ENCODE data around the gene HMCN2. TPM values are rescaled to one million over a fixed set of nuclear protein-coding genes. Genes with fewer than 3 reads are reported as not detected.

HMCN2 gene
- total RNA-seq, 1 donor from 2014 or later = 3.1 TPM

DNA sequence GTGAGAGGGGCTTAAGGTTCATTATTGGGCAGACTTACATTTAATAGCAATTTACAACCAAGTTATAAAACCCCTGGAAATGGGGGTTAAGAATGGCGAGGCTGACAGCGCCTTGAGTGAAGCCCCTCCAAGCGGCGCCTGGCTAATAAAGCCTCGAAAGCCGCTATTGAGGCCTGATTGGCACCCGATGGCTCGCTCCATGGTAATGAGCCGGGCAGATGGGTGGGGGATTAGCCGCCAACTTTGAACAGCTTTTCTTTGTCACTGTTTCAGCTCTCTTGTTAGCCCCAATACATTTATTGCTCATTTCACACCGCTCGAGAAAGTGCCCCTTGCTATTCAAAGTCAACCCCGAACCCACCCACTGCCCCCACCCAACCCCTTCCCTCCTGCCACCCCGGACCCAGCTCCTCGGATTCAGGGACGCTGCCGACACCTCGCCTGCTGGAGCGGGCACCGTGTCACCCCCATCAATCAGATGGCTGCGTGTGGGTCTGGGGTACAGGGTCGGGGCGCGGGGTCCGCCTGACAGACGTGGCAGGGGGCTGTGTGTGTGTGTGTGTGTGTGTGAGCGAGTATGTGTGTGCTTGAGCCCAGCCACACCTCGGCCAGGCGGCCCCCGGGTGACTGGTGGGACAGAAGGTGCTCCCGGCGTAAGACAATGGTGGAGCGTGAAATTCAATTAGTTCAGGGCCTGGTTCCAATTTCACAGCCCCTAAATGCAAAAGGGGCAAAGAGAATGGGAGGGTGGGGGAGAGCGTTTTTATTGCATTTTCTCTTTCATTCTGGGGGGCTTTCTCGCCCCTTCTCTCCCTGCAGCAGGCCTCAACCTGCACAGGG lies 213.4 kb downstream of the HMCN2 start:
- no peak for DNase-seq (ENCODE audit: low spot score)

DNA sequence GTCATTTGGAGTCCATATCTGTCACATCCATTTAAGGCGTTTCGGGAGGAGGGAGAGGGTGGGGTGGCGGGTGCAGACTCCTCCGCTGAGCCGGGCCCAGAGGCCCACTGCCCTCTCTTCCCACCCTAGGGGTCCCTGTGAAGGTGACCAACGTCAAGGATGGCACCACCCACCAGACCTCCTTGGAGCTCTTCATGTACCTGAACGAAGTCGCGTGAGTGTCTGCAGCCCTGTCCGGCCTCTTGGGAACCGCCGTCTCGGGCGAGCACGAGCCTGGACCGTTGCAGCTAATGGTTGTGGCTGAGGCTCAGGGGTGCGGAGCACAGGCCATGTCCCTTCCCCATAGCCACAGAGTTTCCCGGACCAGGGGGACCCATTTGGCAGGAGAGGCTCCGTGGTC lies 214.0 kb downstream of the HMCN2 start:
- DNase-seq (ENCODE audit: low spot score) = no peak

DNA sequence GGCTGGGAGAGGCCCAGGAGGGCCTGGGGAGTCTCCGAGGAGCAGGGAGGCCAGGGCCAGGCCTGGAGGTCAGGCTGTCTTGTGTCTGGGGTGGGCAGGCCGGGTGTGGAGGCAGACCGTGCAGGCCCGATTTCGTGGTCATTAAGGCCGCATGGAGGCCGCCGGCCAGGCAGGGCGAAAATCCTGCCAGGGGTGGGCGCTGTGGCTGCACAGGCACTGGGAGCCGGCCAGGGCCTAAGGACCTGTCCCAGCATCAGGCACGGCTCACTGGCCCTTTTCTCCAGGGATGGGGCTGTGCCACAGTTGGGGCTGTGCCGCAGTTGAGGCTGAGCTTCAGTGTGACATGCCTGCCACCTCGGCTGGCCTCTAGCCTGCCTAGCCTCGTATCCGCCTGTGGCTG lies 215.1 kb downstream of the HMCN2 start:
- no peak for DNase-seq (ENCODE audit: low spot score)

DNA sequence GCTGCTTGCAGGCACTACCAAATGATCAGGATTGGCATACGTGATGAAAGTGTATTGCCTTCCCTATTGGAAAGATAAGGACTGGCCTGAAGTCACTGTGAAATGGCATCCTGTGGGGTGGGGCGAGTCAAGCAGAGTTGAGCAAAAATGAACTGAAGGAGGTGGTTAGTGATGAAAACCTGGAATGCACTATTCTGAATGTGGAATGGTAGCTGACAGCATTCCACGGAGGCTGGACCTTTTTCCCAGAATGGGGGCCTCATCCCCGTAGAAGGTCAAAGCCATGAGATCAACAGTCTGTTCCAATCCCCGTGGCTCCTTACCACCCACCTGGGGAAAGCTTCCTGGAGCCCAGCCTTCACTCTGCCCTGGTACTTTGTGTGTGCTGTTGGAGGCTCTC lies 216.9 kb downstream of the HMCN2 start:
- no peak for DNase-seq (ENCODE audit: low spot score)

DNA sequence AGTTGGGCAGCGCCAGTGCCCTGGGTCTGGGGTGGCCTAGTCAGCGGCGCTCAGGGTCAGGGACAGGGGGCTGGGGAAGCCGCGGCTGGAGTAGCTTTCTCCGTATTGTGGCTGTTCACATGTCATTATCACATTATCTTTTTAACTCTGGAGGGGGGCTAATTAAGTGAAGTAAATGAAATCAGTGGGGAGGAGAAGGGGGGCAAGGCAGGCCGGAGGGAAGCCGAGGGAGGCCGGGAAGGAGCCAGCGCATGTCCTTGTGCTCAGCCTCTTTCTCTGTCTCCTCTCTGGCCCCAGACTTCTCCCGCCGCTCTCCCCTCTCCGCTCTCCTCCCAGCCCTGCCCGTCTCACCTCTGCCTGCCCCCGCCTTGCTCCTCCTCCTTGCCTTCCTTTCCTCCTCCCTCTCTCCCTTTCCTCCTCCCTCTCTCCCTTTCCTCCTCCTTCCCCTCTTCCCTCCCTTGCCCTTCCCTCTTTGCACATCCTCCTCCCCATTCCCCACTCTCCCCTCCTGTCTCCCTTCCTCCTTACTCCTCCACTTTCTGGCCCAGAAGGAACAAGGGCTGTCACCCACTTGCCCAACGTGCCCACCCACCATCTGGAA lies 217.9 kb downstream of the HMCN2 start:
- DNase-seq (ENCODE audit: low spot score) = no peak

Other genes starting within 250 kb of the HMCN2 start
- gene FNBP1, start 222.6 kb upstream of the HMCN2 start, total RNA-seq = 39.5 TPM
- 33.4 TPM for gene GPR107, start 211.9 kb upstream of the HMCN2 start, total RNA-seq
- gene NCS1, start 93.4 kb upstream of the HMCN2 start, total RNA-seq = 11.9 TPM
- 304 TPM for gene ASS1, start 179.2 kb downstream of the HMCN2 start, total RNA-seq